ENCODE results near the gene FAXC.

DNA sequence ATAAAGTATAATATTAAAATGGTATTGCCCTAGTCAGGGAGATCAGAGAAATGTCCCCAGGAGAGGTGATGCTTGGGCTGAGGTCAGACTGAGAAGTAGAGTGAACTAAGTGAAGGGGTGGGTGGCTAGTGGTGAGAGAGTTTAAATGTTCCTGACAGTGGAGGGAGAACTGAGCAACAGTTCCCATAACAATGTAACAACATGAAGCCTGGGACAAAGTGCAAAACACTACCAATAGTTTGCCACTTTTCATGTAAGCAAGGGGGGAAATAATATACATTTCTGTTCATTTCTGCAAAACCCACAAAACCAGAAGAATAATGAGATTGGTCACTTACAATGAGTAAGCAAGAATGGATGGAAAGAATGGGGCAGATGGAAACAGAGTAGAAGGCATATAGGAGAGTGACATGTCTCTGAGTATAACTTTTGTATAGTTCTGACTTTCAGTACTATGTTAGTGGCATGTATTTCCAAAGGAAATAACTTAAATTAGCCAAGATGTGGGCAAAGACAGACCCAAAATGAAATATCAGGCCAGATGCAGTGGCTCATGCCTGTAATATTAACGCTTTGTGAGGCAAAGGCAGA, 13.3 kb upstream of the FAXC start:
- no peak for TF ChIP-seq CTCF (IDR thresholded peaks at IDR 0.05; ENCODE audit: low read depth, low read length)
- TF ChIP-seq POLR2A (IDR thresholded peaks at IDR 0.05; ENCODE audit: extremely low read depth, insufficient read length) = no peak
